Activated T-helper 9 cell treated with anti-CD3 and anti-CD28 coated beads, Interleukin-2, amount 50 U/mL, for 16 hours (primary cell): ENCODE measurements around the gene C5.
A peak's percentile ranks its signal among the peaks of the same experiment; 100 is the strongest.
"Not testable (repeated sequence)": the region's sequence is repeated elsewhere in the genome, so short reads cannot be mapped to it uniquely, and the experiment has no call there.

Source experiments
- DNase-seq: peaks from one replicate; pipeline ENCODE4 v3.0.0-alpha.2; 2020; ENCODE audit warnings: low read depth

Gene C5

DNA sequence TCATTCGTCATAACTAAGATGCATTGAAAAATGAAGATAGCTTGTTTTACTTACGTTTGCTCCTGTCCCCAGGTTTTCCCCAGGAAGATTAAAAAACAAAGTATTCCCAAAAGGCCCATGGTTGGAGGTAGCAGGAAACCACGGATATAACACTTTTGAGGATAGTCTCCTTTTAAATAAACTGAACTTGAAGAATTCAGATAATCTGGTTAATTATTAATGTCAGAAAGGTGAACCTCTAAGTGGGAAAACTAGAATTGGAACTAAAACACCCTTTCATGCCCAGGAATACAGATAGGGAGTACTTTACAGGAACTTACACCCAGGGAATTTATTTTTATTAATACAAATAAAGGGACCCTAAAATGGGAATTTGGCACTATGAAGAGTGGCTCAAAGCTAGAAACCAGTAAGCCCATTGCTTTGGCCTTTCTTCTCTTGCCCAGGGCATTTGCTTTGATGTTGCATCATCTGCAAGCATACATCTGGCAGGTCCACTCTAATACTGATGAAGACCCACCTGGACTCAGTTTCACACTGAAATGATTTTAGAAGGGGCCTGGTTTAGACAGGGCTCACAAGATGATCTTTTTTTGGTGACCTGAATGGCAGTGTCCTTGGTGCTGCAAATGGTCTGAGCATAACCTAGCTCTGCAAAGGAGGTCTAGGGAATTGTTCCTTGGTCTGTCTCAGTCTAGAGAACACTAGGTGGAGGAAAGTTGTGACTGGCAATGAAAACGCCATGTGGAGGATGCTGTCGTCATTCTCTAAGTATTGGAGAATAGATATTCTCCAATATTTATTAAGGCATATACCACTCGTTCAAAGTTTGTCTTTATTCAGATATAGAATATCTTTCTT is at the start of gene C5:
C5 (minus strand) TSS at position 148 of the 861 bp plus-strand sequence; CDS start at position 119, 29 bp downstream.
- no peak for DNase-seq

DNA sequence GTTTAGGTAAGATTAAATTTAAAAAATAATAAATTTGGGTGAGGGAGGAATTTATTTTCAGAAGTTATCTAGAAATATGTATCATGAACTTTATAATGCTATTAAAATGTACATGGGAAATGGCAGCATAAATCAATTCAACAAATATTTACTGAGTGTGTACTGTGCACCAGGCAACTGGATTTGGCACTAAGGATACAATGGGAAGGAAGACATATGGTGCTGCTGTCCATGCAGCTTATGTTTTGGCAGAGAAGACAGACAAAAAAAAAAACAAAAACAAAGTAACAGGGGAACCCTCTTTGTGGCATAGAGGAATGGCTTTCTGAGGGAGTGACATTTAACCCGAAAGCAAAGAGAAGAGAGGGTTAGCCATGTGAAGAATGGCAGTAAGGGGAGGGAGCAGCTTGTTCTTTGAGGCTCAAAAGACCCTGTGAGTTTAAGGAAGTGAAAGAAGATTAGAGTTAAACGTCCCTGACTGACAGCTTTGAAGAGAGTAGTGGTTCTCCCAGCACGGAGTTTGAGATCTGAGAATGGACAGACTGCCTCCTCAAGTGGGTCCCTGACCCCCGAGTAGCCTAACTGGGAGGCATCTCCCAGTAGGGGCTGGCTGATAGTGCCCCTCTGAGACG is 48.6 kb upstream of the C5 start:
- no peak for DNase-seq

DNA sequence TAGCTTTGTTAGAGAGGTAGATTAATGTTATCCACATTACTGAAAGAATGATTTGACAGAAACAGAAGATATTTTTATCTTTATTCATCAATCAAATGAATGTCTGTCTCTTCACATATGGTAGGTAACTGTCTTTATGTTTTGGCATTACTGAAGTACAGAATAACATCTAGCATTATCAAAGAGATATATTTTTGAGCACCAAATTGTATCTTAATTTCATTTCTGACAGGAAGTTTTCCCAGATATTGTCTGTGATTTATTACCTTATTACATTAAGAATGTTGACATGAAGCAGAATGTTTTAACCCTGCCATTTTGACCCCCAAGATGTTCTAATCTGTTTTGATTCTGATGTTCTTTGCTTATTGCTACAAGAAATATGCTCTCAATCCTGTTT is 45.0 kb upstream of the C5 start:
- no peak for DNase-seq

DNA sequence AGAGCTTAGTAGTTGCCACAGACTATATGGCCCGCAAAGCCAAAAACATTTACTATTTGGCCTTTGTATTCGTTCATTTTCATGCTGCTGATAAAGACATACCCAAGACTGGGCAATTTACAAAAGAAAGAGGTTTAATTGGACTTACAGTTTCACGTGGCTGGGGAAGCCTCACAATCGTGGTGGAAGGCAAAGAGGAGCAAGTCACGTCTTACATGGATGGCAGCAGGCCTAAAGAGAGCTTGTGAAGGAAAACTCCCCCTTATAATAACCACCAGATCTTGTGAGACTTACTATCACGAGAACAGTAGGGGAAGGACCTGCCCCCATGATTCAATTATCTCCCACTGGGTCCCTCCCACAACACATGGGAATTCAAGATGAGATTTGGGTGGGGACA is 40.7 kb upstream of the C5 start:
- not testable (repeated sequence) for DNase-seq

DNA sequence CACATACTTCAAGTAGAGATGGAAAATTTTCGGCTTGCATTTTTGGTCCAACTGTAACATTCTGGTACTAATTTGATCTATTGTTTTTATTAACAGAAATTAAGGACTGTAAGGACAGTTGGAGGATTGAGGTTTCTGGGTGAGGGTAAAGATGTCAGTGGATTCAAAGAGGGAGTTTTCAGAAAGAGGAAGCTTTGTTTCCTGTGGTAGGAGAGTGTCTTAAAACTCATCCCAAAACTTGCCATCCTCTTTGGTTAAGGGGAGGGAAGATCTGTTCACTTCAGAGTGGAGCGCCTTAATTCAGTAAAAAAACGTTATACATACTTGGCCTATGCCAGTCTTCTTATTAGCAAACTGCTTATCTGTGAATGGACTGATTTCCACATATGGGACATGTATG is 38.5 kb upstream of the C5 start:
- DNase-seq: no peak

DNA sequence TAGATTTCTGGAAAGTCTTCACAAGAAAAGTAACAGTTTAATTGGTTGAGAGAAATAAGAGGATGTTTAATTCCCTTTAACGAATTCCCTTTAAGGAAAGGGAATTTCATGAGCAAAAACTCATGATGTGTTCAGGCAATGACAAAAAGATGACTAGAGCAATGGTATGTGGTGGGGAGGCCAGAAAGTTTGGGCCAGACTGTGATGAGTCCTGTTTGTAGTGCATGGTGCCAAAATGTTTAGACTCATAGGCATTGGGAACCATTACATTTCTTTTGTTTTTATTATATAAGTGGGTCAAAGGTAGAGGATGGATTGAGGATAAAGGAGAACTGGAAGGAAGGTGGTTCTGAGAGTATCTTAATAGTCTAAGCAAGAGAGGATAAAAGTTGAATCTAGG is 35.6 kb upstream of the C5 start:
- DNase-seq: no peak

DNA sequence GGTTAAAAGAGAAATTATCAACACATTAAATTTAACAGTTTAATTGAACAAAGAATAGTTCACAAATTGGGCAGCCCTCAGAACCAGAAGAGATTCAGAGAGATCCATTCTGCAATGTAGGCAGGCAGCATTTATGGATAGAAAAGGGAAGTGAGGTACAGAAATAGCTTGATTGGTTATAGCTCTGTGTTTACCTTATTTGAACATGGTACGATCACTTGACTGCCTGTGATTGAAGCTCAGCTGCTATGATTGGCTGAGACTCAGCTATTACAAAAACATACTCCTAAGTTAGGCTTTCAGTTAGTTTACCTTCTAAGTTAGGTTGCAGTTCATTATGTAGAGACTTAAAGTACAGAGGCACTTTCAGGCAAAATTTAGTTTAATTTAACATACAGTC is 32.0 kb upstream of the C5 start:
- DNase-seq: no peak

DNA sequence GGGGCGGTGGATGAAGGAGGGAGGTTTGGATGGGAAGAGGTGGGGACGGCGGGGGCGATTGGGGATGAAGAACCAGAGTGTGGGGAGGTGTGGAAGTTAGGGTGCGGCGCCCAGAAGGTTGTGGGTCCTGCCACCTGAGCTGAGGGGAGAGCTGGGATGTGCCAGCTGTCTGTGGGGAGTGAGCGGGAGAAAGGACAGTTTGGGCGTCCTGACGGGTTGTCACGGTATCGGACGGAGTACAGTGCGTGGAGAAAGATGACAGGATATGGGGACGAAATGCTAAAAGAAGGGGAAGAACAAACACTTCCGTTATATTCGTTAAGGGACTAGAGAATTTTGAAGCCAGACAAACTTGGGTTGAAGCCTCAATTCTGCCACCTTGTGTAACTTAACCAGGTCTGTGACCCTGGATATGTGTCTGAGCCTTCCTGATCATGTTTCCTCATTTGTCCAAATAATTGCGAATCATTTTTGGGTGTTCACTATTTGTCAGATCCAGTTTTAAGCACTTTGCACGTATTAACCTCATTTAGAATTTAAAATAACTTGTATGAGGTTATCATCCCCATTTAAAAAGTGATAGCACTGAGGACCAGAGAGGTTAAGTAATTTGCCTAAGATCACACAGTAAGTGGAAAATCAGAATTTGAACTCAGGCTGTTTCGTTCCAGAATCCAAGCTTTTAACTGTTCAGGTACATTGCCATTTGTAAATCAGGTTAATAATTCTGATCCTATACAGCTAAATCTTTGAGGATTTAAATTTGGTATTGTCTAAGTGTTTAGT is 25.4 kb upstream of the C5 start:
- DNase-seq: no peak

DNA sequence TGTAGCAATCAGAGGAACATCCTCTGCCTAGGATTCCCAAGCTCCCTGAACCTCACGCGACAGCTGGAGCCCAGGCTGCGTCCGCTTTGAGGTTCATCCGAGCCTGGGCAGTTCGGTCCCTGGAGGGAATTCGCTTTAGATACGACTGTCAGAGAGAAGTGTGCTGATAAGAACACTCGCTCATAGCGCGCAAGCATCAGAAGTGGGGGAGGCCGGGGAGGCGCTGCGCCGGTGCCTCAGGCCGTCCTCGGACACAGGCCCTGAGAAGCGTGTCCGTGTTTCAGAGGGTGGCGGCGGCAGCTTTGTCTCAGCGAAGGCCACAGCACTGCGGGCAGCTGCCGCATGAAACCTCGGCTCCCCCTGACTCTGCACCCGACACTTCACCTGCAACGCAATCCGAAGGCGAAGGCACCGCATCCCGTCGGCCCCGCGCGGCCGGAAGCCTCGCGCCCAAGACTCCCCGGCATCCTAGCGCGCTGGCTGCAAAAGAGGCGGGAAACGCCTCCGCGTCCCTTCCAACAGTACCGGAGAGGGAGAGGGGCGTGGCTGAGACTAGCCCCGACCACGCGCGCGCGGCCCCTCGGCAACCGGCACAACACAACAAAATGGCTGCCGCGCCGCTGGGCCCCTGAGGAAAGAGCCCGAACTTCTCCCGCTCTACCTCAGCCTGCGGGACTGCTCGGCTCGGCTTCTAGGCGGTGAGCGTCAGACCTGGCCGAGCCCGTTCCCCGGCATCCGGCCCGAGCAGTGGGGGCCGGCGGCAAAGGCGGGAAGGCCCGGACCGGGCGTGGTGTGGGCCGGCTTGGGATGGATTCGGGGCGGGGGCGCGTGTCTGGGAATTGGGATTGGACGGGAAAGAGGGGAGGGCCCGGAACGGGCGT is 24.5 kb upstream of the C5 start, which contains the start of gene CNTRL:
CNTRL (plus strand) TSS at position 586 of the 881 bp plus-strand sequence. CDS start 13,372 bp downstream, outside the sequence.
- DNase-seq: peak; percentile 85

DNA sequence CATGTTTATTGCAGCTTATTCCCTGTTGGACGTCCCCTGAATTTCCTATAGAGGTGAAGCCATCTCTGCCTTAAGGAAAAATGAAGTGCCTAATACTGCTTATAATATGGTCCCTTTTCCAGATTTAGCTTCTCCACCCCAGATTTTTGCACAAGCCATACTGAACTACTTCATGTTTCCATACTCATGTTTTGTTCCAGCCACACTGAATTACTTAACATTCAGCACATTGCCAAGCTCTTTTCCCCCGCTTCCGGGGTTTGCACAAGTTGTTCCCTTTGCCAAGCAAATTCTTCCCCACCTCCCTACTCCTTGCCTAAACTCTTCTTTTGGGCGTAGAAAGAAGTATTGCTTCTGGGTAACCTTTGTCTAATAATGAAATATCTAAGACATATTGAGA is 23.0 kb upstream of the C5 start:
- no peak for DNase-seq

DNA sequence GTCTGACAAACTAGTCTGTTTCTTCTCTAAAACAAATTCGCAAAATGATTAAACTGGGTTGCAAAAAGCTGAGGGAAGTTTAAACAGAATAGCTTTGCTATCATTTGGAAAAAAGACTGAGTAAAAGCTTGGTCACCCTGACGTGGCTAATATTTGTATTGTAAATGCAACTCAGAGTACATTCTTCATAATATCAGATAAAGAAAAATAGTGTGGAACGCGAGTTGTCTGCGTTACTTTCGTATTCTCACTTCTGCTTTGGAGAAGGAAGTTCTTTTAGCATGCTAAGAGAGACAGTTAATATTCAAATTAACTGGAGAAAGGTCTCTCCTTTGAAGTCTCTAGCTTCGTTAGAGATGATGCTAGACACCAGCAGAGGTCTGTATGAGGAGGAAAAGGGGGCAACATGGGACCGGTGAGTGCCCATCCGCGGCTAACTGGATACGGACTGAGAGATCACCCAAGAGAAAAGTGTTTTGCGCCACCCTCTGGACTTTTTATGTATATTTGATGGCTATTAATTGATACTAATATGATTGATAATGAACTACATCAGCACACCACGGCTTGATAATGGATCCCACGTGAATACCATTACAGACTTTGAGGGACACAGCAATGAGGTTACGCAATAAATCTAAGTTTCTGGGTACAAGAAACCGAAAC is 21.8 kb upstream of the C5 start:
- DNase-seq: no peak

DNA sequence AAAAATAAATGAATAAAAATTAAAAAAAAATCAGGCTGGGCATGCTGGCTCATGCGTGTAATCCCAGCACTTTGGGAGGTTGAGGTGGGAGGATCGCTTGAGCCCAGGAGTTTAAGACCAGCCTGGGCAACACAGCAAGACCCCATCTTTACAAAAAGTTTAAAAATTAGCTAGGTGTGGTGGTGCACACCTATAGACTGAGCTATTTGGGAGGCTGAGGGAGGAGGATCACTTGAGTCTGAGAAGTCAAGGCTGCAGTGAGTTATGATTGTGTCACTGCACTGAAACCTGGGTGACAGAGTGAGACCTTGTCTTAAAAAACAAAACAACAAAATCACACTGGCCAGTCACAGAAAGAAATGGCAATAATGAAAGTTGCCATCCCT is 21.3 kb upstream of the C5 start:
- DNase-seq: no peak

DNA sequence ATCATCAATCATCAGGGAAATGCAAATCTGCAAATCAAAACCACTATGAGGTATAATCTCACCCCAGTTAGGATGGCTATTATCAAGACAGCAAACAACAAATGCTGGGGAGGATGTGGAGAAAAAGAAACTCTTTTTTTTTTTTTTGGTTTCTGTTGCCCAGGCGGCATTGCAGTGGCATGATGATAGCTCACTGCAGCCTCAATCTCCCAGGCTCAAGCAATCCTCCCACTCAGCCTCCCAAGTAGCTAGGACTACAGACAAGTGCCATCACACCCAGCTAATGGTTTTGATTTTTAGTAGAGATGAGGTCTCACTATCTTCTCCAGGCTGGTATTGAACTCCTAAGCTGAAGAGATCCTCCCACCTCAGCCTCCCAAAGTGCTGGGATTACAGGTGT is 19.3 kb upstream of the C5 start:
- DNase-seq: no peak

DNA sequence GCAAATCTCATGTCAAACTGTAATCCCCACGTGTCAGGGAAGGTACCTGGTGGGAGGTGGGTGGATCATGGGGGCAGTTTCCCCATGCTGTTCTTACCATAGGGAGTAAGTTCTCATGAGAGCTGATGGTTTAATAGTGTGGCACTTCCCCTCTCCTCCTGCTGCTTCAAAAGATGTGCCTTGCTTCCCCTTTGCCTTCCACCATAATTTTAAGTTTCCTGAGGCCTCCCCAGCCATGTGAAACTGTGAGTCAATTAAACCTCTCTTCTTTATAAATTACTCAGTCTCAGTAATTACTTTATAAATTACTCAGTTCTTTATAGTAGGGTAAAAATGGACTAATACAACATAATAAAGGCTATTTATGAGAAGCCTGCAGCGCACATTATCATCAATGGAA is 17.6 kb upstream of the C5 start:
- no peak for DNase-seq

DNA sequence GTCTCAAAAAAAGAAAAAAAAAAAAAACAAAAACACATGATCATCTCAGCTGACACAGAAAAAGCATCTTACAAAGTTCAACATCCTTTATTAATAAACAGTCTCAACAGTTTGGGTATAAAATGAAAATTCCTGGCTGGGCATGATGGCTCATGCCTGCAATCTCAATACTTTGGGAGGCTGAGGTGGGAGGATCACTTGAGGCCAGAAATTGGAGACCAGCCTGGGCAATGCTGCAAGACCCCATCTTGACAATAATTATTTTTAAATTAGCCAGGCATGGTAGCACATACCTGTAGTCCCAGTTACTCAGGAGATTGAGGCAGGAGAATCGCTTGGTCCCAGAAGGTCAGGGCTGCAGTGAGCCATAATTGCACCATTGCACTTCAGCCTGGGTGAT is 16.8 kb upstream of the C5 start:
- DNase-seq: no peak

DNA sequence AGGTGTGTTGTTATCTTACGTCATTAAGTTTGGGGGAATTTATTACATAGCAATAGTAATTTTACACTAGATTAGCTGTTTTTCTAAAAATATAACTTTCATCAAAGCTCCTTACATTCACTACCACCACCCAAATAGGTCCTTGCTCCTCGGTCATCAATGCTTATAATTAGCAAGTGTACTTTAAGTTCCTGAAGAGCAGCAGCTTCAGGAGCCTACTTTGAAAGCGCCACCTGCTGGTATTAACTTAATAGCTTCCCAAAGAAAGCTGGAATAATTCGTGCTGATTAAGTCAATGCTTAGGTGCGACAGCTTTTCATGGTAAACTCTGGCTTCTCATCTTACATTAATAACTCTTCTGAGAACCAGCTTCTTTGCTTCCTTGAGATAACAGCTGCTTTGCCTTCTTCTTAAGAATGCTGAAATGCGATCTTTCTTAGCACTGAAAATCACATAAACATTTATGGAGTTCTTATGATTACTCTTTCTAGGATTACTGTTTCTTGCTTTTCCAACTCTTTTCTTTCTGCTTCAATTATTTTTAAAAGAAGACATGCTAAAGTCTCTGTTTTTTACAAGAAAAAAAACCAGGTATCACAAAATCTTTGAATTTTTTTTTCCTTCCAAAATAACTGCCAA is 10.0 kb upstream of the C5 start:
- DNase-seq: no peak

DNA sequence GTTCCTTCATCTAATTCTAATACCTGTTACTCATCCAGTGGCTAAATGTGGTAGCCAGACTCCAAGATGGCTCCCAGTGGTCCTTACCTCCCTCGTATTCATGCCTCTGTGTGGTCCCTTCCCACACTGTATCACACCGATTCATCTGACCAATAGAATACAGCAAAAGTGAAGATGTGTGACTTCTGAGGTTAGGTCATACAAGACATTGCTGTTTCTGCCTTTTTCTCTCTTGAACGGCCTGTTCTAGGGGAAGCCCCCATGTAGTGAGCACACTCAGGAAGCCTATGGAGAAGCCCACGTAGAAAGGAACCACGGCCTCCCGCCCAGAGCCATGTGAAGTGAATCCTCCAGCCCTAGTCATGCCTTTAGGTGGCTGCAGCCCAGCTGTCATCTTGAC is 9.4 kb upstream of the C5 start:
- no peak for DNase-seq

DNA sequence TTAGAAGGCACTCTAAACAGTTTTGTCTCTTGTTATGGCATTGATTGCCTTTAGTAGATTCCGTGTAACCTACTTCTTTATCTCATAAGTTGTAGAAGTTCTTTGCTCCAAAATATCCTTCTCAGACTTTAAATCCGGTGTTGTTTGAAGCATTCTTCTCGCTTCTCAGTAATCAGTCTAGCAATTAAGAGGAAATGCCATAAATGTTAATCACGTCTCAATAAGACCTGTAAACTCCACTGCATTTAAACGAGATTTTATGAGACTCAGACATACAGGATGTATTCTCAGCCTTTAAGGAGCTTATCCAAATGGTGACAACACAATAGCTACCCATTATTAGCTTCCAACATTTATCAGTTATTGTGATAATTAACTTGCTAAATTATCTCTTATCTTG is 7.7 kb upstream of the C5 start:
- DNase-seq: no peak

DNA sequence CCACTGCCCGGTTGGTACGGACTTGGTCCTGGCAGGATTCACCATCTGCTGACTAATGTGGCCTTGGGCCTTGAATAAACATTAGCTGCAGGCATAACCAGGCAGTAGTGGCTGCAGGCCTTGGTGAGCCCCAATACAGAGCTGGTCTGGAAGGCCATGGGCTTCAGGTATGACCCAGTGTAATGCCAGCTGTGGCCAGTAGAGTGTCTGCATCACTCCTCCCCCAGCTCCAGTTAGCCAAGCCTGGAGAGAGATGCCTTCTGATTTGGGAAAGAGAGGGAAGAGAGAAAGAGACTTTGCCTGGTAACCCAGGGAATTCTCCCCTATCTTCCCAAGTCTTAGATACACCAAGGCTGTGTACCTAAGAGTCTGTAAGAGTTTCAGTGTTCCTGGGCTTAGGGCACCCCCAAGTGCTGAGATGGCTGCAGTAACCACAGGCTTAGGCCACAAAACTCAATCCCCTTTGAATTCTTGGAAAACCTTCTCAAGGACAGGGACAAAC is 5.6 kb upstream of the C5 start:
- no peak for DNase-seq

DNA sequence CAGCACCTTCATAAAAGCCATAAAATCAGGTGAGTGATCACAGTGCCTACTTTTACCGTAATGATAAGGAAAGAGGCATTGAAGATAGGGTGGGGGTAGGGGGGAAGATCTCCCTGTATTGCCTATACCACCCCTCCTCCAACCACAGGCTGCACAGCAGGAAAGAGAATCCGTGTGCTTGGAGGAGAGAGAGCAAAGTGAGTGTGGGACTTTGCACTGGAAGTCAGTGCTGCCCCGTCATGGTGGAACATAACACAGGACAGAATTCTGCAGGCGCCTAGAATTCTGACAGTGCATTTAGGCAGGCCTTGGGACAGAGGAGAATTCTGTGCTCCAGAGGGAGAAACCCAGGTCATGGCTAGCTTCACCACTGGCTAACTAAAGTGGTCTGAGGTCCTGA is 3.5 kb upstream of the C5 start:
- no peak for DNase-seq

DNA sequence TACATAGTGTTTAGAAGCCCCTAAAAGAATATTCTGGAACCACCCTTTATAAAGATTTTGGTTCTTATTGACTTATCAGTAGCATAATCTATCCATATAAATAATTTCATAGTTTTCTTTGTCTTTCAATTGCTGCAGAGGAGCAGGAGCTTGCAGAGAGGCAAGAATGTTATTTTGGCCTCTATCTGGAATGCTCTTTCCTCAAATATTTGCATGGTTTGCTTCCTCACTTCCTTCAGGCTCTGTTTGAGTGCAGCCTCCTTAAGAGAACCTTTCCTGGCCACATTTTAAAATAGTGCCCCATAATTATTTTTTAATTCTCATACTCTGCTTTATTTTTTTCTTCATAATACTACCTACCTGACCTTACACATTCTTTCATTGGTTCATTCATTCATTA is 1.5 kb downstream of the C5 start:
- no peak for DNase-seq
